Putamen (tissue), 1 donor: ENCODE data around the gene EIF4G2.
A peak's percentile ranks its signal among the peaks of the same experiment; 100 is the strongest.

ENCODE experiments used
- DNase-seq: peaks from one replicate; pipeline ENCODE4 v3.0.0-alpha.2; 2016; ENCODE audit warnings: low spot score

Gene EIF4G2

GRCh38 chr11:10808235-10808552 lies 532 bp downstream of the EIF4G2 start:
- DNase-seq, result no peak

- DNase-seq, result peak; percentile 71
Observed at GRCh38 chr11:10807493-10808234, 1.1 kb downstream of the EIF4G2 start.

- DNase-seq, result no peak
Observed at GRCh38 chr11:10806206-10806605, 2.5 kb downstream of the EIF4G2 start.

- DNase-seq, result no peak
Observed at GRCh38 chr11:10805741-10806140, 3.0 kb downstream of the EIF4G2 start.

GRCh38 chr11:10803676-10804075 lies 5.0 kb downstream of the EIF4G2 start:
- no peak for DNase-seq

GRCh38 chr11:10800292-10800691 lies 8.4 kb downstream of the EIF4G2 start:
- DNase-seq, result no peak

- no peak for DNase-seq
Observed at GRCh38 chr11:10798330-10798928, 10.3 kb downstream of the EIF4G2 start.

- no peak for DNase-seq
Observed at GRCh38 chr11:10797531-10797930, 11.2 kb downstream of the EIF4G2 start.

- DNase-seq, result no peak
Observed at GRCh38 chr11:10797001-10797400, 11.7 kb downstream of the EIF4G2 start.

- DNase-seq, result no peak
Observed at GRCh38 chr11:10796191-10796590, 12.5 kb downstream of the EIF4G2 start.

GRCh38 chr11:10793470-10794255 lies 15.1 kb downstream of the EIF4G2 start:
- no peak for DNase-seq

- DNase-seq, result peak; percentile 42
Observed at GRCh38 chr11:10792385-10793068, 16.2 kb downstream of the EIF4G2 start.

GRCh38 chr11:10786451-10786850 lies 22.3 kb downstream of the EIF4G2 start:
- no peak for DNase-seq

- no peak for DNase-seq
Observed at GRCh38 chr11:10785146-10785474, 23.6 kb downstream of the EIF4G2 start.

GRCh38 chr11:10784232-10785145 lies 24.2 kb downstream of the EIF4G2 start:
- no peak for DNase-seq

GRCh38 chr11:10780040-10780439 lies 28.7 kb downstream of the EIF4G2 start:
- DNase-seq, result no peak

- DNase-seq, result no peak
Observed at GRCh38 chr11:10779086-10779485, 29.6 kb downstream of the EIF4G2 start.

- DNase-seq, result no peak
Observed at GRCh38 chr11:10778217-10778970, 30.3 kb downstream of the EIF4G2 start.

- no peak for DNase-seq
Observed at GRCh38 chr11:10777806-10778205, 30.9 kb downstream of the EIF4G2 start.

- DNase-seq, result no peak
Observed at GRCh38 chr11:10777393-10777793, 31.3 kb downstream of the EIF4G2 start.

- no peak for DNase-seq
Observed at GRCh38 chr11:10774811-10775210, 33.9 kb downstream of the EIF4G2 start.
